ENCODE measurements around the gene CACNA2D2. TPM values are rescaled to one million over a fixed set of nuclear protein-coding genes. Genes with fewer than 3 reads are reported as not detected.
A peak's percentile ranks its signal among the peaks of the same experiment; 100 is the strongest.

The CACNA2D2 gene
- total and polyA plus RNA-seq, 3 donors from 2014 or later: 15.9 to 19.3 (median 16.1) TPM

- peak overlapping the region; percentile 78 to 87 for H3K27ac ChIP-seq
- TF ChIP-seq POLR2A (IDR thresholded peaks at IDR 0.05) (no peak), CTCF (IDR thresholded peaks at IDR 0.05) (no peak)
- intact Hi-C loops (cut with DNase I; ENCODE audit: low total_unique reads): no loop called here
- H3K4me3 ChIP-seq: peak overlapping the region; percentile 47 to 53
- H3K9me3 ChIP-seq: no peaks in the 10 kb centered on the region
- no peak for DNase-seq
- peaks cover 28% of the 10 kb centered on the region for H3K4me1 ChIP-seq
- no peaks in the 10 kb centered on the region for H3K36me3 ChIP-seq (ENCODE audit: low read depth, missing control alignments)
- H3K27me3 ChIP-seq: no peaks in the 10 kb centered on the region
- 73 to 74% methylated on average over 13 to 14 of the region's 14 CpGs for WGBS, 2 donors
Measured at GRCh38 chr3:50339485-50340146, 163.8 kb downstream of the CACNA2D2 start.

DNA sequence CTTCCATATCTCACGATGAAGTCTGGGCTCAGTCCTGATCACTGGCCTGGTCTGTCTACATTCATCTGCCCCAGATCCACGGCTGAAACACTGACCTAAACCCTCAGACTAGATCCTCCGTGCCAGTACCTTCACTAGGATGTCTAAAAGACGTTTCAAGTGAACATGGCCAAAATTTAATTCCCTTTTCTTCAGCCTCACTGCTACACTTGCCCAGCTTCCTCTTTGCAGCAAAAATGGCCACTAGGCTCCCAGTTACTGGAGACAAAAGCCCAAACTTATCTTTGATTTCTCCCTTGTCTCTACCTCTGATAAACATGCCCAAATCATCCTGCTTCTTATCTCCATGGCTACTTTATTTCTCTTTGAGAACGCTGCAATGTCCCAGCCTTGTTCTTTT is 164.5 kb downstream of the CACNA2D2 start:
- no peak overlapping the region for H3K4me3 ChIP-seq
- WGBS, 2 donors: 35 to 36% methylated on average over 5 of the region's 5 CpGs
- H3K27me3 ChIP-seq: no peaks in the 10 kb centered on the region
- TF ChIP-seq CTCF (IDR thresholded peaks at IDR 0.05) (no peak), POLR2A (IDR thresholded peaks at IDR 0.05) (no peak)
- no peaks in the 10 kb centered on the region for H3K36me3 ChIP-seq (ENCODE audit: low read depth, missing control alignments)
- H3K4me1 ChIP-seq: peaks cover 32% of the 10 kb centered on the region
- intact Hi-C loops (cut with DNase I; ENCODE audit: low total_unique reads): no loop called here
- DNase-seq: no peak
- H3K27ac ChIP-seq: peak overlapping the region; percentile 87 to 97
- no peaks in the 10 kb centered on the region for H3K9me3 ChIP-seq

DNA sequence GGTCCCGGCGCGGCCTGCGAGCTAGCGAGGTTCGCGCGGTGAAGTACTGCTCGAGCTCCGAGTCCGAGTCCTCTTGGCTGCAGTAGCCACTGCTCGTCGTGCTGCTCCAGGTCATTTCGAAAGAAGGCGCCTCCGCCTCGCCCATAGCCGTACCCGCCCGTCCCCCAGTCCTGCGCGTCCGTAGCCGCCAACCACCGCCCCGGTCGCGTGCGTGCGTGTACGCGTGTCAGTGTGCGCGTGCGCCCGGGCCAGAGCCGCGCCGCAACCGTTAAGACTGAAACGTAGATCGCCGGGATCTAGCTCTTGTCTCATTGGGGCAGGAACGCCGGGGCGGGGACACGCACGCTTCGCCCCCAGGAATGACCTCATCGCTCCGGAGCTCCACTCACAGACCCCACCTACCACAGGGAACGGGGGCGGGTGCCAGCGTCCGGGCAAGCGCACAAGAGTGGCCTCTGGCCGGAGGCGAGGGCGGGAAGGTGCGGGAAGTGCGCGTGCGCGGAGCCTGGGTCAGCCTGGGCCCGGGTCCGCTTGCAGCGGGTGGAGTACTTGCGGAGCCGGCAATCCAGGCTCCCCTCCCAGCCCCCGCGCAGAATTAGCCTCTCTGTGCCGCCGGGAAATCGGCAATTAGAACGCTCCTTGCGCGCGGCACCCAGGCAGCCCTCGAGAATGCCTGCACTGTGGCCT is 166.1 kb downstream of the CACNA2D2 start:
- peaks cover 41% of the 10 kb centered on the region for H3K4me1 ChIP-seq
- H3K4me3 ChIP-seq: peak overlapping the region; percentile 74 to 91
- intact Hi-C loops (cut with DNase I; ENCODE audit: low total_unique reads): no loop called here
- H3K36me3 ChIP-seq (ENCODE audit: low read depth, missing control alignments): no peaks in the 10 kb centered on the region
- TF ChIP-seq CTCF (IDR thresholded peaks at IDR 0.05): no peak
- peak; percentile 21 for TF ChIP-seq POLR2A (IDR thresholded peaks at IDR 0.05)
- H3K27me3 ChIP-seq: no peaks in the 10 kb centered on the region
- DNase-seq: peak; percentile 99
- no peaks in the 10 kb centered on the region for H3K9me3 ChIP-seq
- peak overlapping the region; percentile 87 to 97 for H3K27ac ChIP-seq
- 1% methylated on average over 61 of the region's 79 CpGs; no CpG with 5 or more reads in 1 of the 2 donors for WGBS, 2 donors

- 2 to 3% methylated on average over 8 to 15 of the region's 31 CpGs for WGBS, 2 donors
- DNase-seq: no peak
- Histone ChIP-seq H3K4me1 (peaks cover 41% of the 10 kb centered on the region), H3K36me3 (ENCODE audit: low read depth, missing control alignments) (no peaks in the 10 kb centered on the region), H3K27me3 (no peaks in the 10 kb centered on the region), H3K4me3 (peak overlapping the region; percentile 74 to 91), H3K27ac (peak overlapping the region; percentile 87 to 97), H3K9me3 (no peaks in the 10 kb centered on the region)
- intact Hi-C loops (cut with DNase I; ENCODE audit: low total_unique reads): no loop called here
- TF ChIP-seq CTCF (IDR thresholded peaks at IDR 0.05) (no peak), POLR2A (IDR thresholded peaks at IDR 0.05) (no peak)
Measured at GRCh38 chr3:50336452-50337174, 166.8 kb downstream of the CACNA2D2 start.
